Measurements from ENCODE around the gene TPP1. TPM values are rescaled to one million over a fixed set of nuclear protein-coding genes. Genes with fewer than 3 reads are reported as not detected.

The TPP1 gene
- total and polyA plus RNA-seq, 4 donors: 31.1 to 81.2 (median 56.7) TPM

GRCh38 chr11:6583584-6583983 is 35.6 kb downstream of the TPP1 start:
- DNase-seq (ENCODE audit: low read depth in 4 of 6, low spot score in 6 of 6): no peak
- Histone ChIP-seq H3K36me3 (ENCODE audit: control insufficient read depth, insufficient read depth, low read length) (peaks cover 10% of the 10 kb centered on the region), H3K27ac (ENCODE audit: low read depth, low read length) (no peak overlapping the region), H3K27me3 (ENCODE audit: control insufficient read depth, insufficient read depth, low read length) (no peaks in the 10 kb centered on the region), H3K9me3 (ENCODE audit: control insufficient read depth, insufficient read depth, low read length) (peaks cover 7% of the 10 kb centered on the region), H3K4me1 (ENCODE audit: control insufficient read depth, insufficient read depth, low read length) (peaks cover 24% of the 10 kb centered on the region), H3K4me3 (ENCODE audit: low read depth, low read length) (no peak overlapping the region)
- no CpG with 5 or more reads among the region's 1 CpG for WGBS (ENCODE audit: insufficient coverage)

- no peaks in the 10 kb centered on the region for H3K36me3 ChIP-seq (ENCODE audit: control insufficient read depth, insufficient read depth, low read length)
- 57% methylated on average over 1 of the region's 2 CpGs for WGBS (ENCODE audit: insufficient coverage)
- peaks cover 17% of the 10 kb centered on the region for H3K4me1 ChIP-seq (ENCODE audit: control insufficient read depth, insufficient read depth, low read length)
- H3K4me3 ChIP-seq (ENCODE audit: low read depth, low read length): no peak overlapping the region
- DNase-seq (ENCODE audit: low read depth in 4 of 6, low spot score in 6 of 6): no peak
- H3K9me3 ChIP-seq (ENCODE audit: control insufficient read depth, insufficient read depth, low read length): peaks cover 7% of the 10 kb centered on the region
- no peaks in the 10 kb centered on the region for H3K27me3 ChIP-seq (ENCODE audit: control insufficient read depth, insufficient read depth, low read length)
- H3K27ac ChIP-seq (ENCODE audit: low read depth, low read length): no peak overlapping the region
Measured at GRCh38 chr11:6579681-6580080, 39.5 kb downstream of the TPP1 start.

- no peak overlapping the region for H3K4me3 ChIP-seq (ENCODE audit: low read depth, low read length)
- H3K27me3 ChIP-seq (ENCODE audit: control insufficient read depth, insufficient read depth, low read length): no peaks in the 10 kb centered on the region
- H3K27ac ChIP-seq (ENCODE audit: low read depth, low read length): no peak overlapping the region
- no peaks in the 10 kb centered on the region for H3K36me3 ChIP-seq (ENCODE audit: control insufficient read depth, insufficient read depth, low read length)
- DNase-seq (ENCODE audit: low read depth in 4 of 6, low spot score in 6 of 6): no peak
- H3K9me3 ChIP-seq (ENCODE audit: control insufficient read depth, insufficient read depth, low read length): no peaks in the 10 kb centered on the region
- peaks cover 17% of the 10 kb centered on the region for H3K4me1 ChIP-seq (ENCODE audit: control insufficient read depth, insufficient read depth, low read length)
- WGBS (ENCODE audit: insufficient coverage): no CpG with 5 or more reads among the region's 1 CpG
Measured at GRCh38 chr11:6578134-6578533, 41.1 kb downstream of the TPP1 start.

- peak; percentile 84 to 98 (median 93) for DNase-seq (ENCODE audit: low read depth in 4 of 6, low spot score in 6 of 6)
- H3K27me3 ChIP-seq (ENCODE audit: control insufficient read depth, insufficient read depth, low read length): no peaks in the 10 kb centered on the region
- no peaks in the 10 kb centered on the region for H3K9me3 ChIP-seq (ENCODE audit: control insufficient read depth, insufficient read depth, low read length)
- peak overlapping the region; percentile 90 for H3K27ac ChIP-seq (ENCODE audit: low read depth, low read length)
- H3K36me3 ChIP-seq (ENCODE audit: control insufficient read depth, insufficient read depth, low read length): no peaks in the 10 kb centered on the region
- peaks cover 18% of the 10 kb centered on the region for H3K4me1 ChIP-seq (ENCODE audit: control insufficient read depth, insufficient read depth, low read length)
- WGBS (ENCODE audit: insufficient coverage): 40% methylated on average over 5 of the region's 6 CpGs
- no peak overlapping the region for H3K4me3 ChIP-seq (ENCODE audit: low read depth, low read length)
Measured at GRCh38 chr11:6576471-6577373, 42.5 kb downstream of the TPP1 start.

GRCh38 chr11:6574816-6575715 is 44.2 kb downstream of the TPP1 start:
- H3K36me3 ChIP-seq (ENCODE audit: control insufficient read depth, insufficient read depth, low read length): peaks cover 11% of the 10 kb centered on the region
- no peak overlapping the region for H3K27ac ChIP-seq (ENCODE audit: low read depth, low read length)

GRCh38 chr11:6572215-6572614 is 47.0 kb downstream of the TPP1 start:
- Histone ChIP-seq H3K9me3 (ENCODE audit: control insufficient read depth, insufficient read depth, low read length) (no peaks in the 10 kb centered on the region), H3K36me3 (ENCODE audit: control insufficient read depth, insufficient read depth, low read length) (peaks cover 15% of the 10 kb centered on the region), H3K4me1 (ENCODE audit: control insufficient read depth, insufficient read depth, low read length) (peaks cover 37% of the 10 kb centered on the region), H3K27me3 (ENCODE audit: control insufficient read depth, insufficient read depth, low read length) (no peaks in the 10 kb centered on the region), H3K27ac (ENCODE audit: low read depth, low read length) (no peak overlapping the region), H3K4me3 (ENCODE audit: low read depth, low read length) (no peak overlapping the region)
- no CpG with 5 or more reads among the region's 2 CpGs for WGBS (ENCODE audit: insufficient coverage)
- DNase-seq (ENCODE audit: low read depth in 4 of 6, low spot score in 6 of 6): no peak

More at GRCh38 chr11:6574816-6575715, 44.2 kb downstream of the TPP1 start:
- 83% methylated on average over 3 of the region's 6 CpGs for WGBS (ENCODE audit: insufficient coverage)
- Histone ChIP-seq H3K9me3 (ENCODE audit: control insufficient read depth, insufficient read depth, low read length) (no peaks in the 10 kb centered on the region), H3K27me3 (ENCODE audit: control insufficient read depth, insufficient read depth, low read length) (no peaks in the 10 kb centered on the region), H3K4me3 (ENCODE audit: low read depth, low read length) (no peak overlapping the region), H3K4me1 (ENCODE audit: control insufficient read depth, insufficient read depth, low read length) (peaks cover 34% of the 10 kb centered on the region)
- no peak for DNase-seq (ENCODE audit: low read depth in 4 of 6, low spot score in 6 of 6)

GRCh38 chr11:6571434-6572008 is 47.7 kb downstream of the TPP1 start:
- Histone ChIP-seq H3K4me1 (ENCODE audit: control insufficient read depth, insufficient read depth, low read length) (peaks cover 35% of the 10 kb centered on the region), H3K27ac (ENCODE audit: low read depth, low read length) (no peak overlapping the region), H3K4me3 (ENCODE audit: low read depth, low read length) (no peak overlapping the region), H3K27me3 (ENCODE audit: control insufficient read depth, insufficient read depth, low read length) (no peaks in the 10 kb centered on the region), H3K36me3 (ENCODE audit: control insufficient read depth, insufficient read depth, low read length) (peaks cover 18% of the 10 kb centered on the region), H3K9me3 (ENCODE audit: control insufficient read depth, insufficient read depth, low read length) (no peaks in the 10 kb centered on the region)
- DNase-seq (ENCODE audit: low read depth in 4 of 6, low spot score in 6 of 6): no peak
- 62% methylated on average over 22 of the region's 22 CpGs for WGBS (ENCODE audit: insufficient coverage)

- H3K27me3 ChIP-seq (ENCODE audit: control insufficient read depth, insufficient read depth, low read length): no peaks in the 10 kb centered on the region
- H3K27ac ChIP-seq (ENCODE audit: low read depth, low read length): no peak overlapping the region
- H3K4me1 ChIP-seq (ENCODE audit: control insufficient read depth, insufficient read depth, low read length): peaks cover 35% of the 10 kb centered on the region
- no peaks in the 10 kb centered on the region for H3K9me3 ChIP-seq (ENCODE audit: control insufficient read depth, insufficient read depth, low read length)
- peak in 1 of 6 donors; percentile 8 for DNase-seq (ENCODE audit: low read depth in 4 of 6, low spot score in 6 of 6)
- 42% methylated on average over 62 of the region's 62 CpGs for WGBS (ENCODE audit: insufficient coverage)
- peak overlapping the region; percentile 6 for H3K4me3 ChIP-seq (ENCODE audit: low read depth, low read length)
- peaks cover 18% of the 10 kb centered on the region for H3K36me3 ChIP-seq (ENCODE audit: control insufficient read depth, insufficient read depth, low read length)
Measured at GRCh38 chr11:6570691-6571427, 48.4 kb downstream of the TPP1 start.

- Histone ChIP-seq H3K4me3 (ENCODE audit: low read depth, low read length) (no peak overlapping the region), H3K9me3 (ENCODE audit: control insufficient read depth, insufficient read depth, low read length) (no peaks in the 10 kb centered on the region), H3K27ac (ENCODE audit: low read depth, low read length) (no peak overlapping the region), H3K36me3 (ENCODE audit: control insufficient read depth, insufficient read depth, low read length) (peaks cover 18% of the 10 kb centered on the region), H3K27me3 (ENCODE audit: control insufficient read depth, insufficient read depth, low read length) (no peaks in the 10 kb centered on the region), H3K4me1 (ENCODE audit: control insufficient read depth, insufficient read depth, low read length) (peaks cover 32% of the 10 kb centered on the region)
- WGBS (ENCODE audit: insufficient coverage): 94% methylated on average over 4 of the region's 5 CpGs
- no peak for DNase-seq (ENCODE audit: low read depth in 4 of 6, low spot score in 6 of 6)
Measured at GRCh38 chr11:6569706-6570105, 49.5 kb downstream of the TPP1 start.

Data from spinal cord (tissue), 10 donors.